ENCODE measurements around the gene MMS19. TPM values are rescaled to one million over a fixed set of nuclear protein-coding genes. Genes with fewer than 3 reads are reported as not detected.

The MMS19 gene
- total and polyA plus RNA-seq, 10 of the 15 experiments (the other 5 are each of a cell fraction or from before 2014, with no cell fraction given) = 40.2 to 112 (median 69.0) TPM

DNA sequence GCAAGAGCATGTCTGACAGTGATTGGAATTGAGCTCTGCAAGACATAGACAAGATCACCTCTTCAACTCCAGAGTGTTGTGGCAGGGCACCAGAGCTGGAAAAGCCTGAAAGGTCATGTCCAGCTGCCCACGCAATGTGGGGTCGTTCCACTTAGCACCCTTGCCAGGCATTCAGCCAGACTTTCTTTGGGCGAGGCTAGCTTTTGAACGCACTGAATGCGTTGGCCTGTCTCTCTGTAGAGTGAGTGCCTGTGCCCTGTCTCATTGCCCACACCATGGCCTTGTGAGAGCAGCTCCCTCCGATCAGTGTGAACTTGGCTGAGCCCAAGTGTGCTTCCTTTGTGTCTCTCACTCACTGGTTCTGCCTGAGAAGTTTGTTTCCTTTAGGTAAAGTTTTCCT, 23.8 kb upstream of the MMS19 start:
- 48% methylated on average over 6 of the region's 6 CpGs for whole genome bisulfite sequencing (ENCODE audit: insufficient coverage, insufficient replicate concordance, low lambda C conversion rate, missing lambda C conversion rate)
- intact Hi-C loops (cut with micrococcal nuclease; ENCODE audit: unreplicated experiment) (no loop called here), in situ Hi-C loops (cut with MboI) (no loop called here)
- H3K9ac ChIP-seq (ENCODE audit: control insufficient read depth, insufficient read depth, low read length) = no peak overlapping the region
- no peak for ATAC-seq
- no peaks in the 10 kb centered on the region for H3K4me1 ChIP-seq (ENCODE audit: control insufficient read depth, insufficient read depth, low read length)
- ChIA-PET RAD21 (ENCODE audit: unreplicated experiment) (interaction anchor here (2.2 kb wide), 1 partner anchor 115 kb away, joined by 4 read pairs; no protein-coding TSS in a partner anchor), CTCF (interaction anchor here (0.7 to 1.1 kb wide), 3 partner anchors 13 to 118 kb away, joined by 3 to 4 read pairs (median 4); partner anchors contain the start of gene PI4K2A), POLR2A (no interaction called here), SMC1A (ENCODE audit: uncharacterized antibody, unreplicated experiment) (no interaction called here)
- H3K79me2 ChIP-seq (ENCODE audit: control insufficient read depth, insufficient read depth, low read length) = no peaks in the 10 kb centered on the region
- H3K36me3 ChIP-seq (ENCODE audit: control insufficient read depth in 2 of 2, insufficient read depth in 2 of 2, low read length in 1 of 2) = no peaks in the 10 kb centered on the region
- no peak for FAIRE-seq
- no TSS peak for BruUV-seq (replicated peaks)
- peaks cover 5 to 6% of the 10 kb centered on the region in 2 experiments for H3K27me3 ChIP-seq (replicated peaks in 1 of 2; ENCODE audit: control insufficient read depth in 2 of 2, insufficient read depth in 2 of 2, low read length in 1 of 2)
- DNase-seq (ENCODE audit: low read depth, low spot score) = no peak
- no peak overlapping the region for H3K4me2 ChIP-seq (ENCODE audit: control insufficient read depth, insufficient read depth)
- H2AFZ ChIP-seq (ENCODE audit: control insufficient read depth, low read depth, low read length) = no peak overlapping the region
- H3K27ac ChIP-seq (ENCODE audit: control insufficient read depth, insufficient read depth) = no peak overlapping the region
- no peaks in the 10 kb centered on the region for H3K9me3 ChIP-seq (replicated peaks; ENCODE audit: control insufficient read depth, insufficient read depth, low read length)
- H4K20me1 ChIP-seq (ENCODE audit: control insufficient read depth, insufficient read depth) = no peaks in the 10 kb centered on the region
- no peak overlapping the region for H3K4me3 ChIP-seq
- TF ChIP-seq SIX5 (IDR thresholded peaks at IDR 0.05; ENCODE audit: low read depth, low read length, severe bottlenecking) = no peak
- TF ChIP-seq BRCA1 (IDR thresholded peaks at IDR 0.05; ENCODE audit: low read depth, low read length) = no peak
- no peak for TF ChIP-seq BCL11A (IDR thresholded peaks at IDR 0.05; ENCODE audit: low read depth, low read length)
- TF ChIP-seq, protein P1, sequence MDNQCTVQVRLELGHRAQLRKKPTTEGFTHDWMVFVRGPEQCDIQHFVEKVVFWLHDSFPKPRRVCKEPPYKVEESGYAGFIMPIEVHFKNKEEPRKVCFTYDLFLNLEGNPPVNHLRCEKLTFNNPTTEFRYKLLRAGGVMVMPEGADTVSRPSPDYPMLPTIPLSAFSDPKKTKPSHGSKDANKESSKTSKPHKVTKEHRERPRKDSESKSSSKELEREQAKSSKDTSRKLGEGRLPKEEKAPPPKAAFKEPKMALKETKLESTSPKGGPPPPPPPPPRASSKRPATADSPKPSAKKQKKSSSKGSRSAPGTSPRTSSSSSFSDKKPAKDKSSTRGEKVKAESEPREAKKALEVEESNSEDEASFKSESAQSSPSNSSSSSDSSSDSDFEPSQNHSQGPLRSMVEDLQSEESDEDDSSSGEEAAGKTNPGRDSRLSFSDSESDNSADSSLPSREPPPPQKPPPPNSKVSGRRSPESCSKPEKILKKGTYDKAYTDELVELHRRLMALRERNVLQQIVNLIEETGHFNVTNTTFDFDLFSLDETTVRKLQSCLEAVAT (IDR thresholded peaks at IDR 0.05) = no peak
- no peak for TF ChIP-seq FOS (IDR thresholded peaks at IDR 0.05; ENCODE audit: borderline replicate concordance, extremely low read depth, insufficient read length)
- no peak for TF ChIP-seq ZNF217 (IDR thresholded peaks at IDR 0.05)
- TF ChIP-seq, protein P2, sequence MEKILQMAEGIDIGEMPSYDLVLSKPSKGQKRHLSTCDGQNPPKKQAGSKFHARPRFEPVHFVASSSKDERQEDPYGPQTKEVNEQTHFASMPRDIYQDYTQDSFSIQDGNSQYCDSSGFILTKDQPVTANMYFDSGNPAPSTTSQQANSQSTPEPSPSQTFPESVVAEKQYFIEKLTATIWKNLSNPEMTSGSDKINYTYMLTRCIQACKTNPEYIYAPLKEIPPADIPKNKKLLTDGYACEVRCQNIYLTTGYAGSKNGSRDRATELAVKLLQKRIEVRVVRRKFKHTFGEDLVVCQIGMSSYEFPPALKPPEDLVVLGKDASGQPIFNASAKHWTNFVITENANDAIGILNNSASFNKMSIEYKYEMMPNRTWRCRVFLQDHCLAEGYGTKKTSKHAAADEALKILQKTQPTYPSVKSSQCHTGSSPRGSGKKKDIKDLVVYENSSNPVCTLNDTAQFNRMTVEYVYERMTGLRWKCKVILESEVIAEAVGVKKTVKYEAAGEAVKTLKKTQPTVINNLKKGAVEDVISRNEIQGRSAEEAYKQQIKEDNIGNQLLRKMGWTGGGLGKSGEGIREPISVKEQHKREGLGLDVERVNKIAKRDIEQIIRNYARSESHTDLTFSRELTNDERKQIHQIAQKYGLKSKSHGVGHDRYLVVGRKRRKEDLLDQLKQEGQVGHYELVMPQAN (conservative IDR thresholded peaks at IDR 0.05) = no peak
- TF ChIP-seq HDAC6 (IDR thresholded peaks at IDR 0.05; ENCODE audit: unreplicated experiment) = no peak
- TF ChIP-seq KDM1A (IDR thresholded peaks at IDR 0.05; ENCODE audit: borderline replicate concordance) = no peak
- TF ChIP-seq SUPT20H (IDR thresholded peaks at IDR 0.05; ENCODE audit: borderline replicate concordance, control insufficient read depth, low read depth, low read length) = no peak
- TF ChIP-seq TCF3 (IDR thresholded peaks at IDR 0.05; ENCODE audit: borderline replicate concordance, insufficient read depth, low read depth, low read length) = no peak
- TF ChIP-seq, protein P3, sequence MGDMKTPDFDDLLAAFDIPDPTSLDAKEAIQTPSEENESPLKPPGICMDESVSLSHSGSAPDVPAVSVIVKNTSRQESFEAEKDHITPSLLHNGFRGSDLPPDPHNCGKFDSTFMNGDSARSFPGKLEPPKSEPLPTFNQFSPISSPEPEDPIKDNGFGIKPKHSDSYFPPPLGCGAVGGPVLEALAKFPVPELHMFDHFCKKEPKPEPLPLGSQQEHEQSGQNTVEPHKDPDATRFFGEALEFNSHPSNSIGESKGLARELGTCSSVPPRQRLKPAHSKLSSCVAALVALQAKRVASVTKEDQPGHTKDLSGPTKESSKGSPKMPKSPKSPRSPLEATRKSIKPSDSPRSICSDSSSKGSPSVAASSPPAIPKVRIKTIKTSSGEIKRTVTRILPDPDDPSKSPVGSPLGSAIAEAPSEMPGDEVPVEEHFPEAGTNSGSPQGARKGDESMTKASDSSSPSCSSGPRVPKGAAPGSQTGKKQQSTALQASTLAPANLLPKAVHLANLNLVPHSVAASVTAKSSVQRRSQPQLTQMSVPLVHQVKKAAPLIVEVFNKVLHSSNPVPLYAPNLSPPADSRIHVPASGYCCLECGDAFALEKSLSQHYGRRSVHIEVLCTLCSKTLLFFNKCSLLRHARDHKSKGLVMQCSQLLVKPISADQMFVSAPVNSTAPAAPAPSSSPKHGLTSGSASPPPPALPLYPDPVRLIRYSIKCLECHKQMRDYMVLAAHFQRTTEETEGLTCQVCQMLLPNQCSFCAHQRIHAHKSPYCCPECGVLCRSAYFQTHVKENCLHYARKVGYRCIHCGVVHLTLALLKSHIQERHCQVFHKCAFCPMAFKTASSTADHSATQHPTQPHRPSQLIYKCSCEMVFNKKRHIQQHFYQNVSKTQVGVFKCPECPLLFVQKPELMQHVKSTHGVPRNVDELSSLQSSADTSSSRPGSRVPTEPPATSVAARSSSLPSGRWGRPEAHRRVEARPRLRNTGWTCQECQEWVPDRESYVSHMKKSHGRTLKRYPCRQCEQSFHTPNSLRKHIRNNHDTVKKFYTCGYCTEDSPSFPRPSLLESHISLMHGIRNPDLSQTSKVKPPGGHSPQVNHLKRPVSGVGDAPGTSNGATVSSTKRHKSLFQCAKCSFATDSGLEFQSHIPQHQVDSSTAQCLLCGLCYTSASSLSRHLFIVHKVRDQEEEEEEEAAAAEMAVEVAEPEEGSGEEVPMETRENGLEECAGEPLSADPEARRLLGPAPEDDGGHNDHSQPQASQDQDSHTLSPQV (IDR thresholded peaks at IDR 0.05) = no peak
